Mucosa of descending colon (tissue), 3 donors: ENCODE measurements around the gene SAYSD1. TPM values are rescaled to one million over a fixed set of nuclear protein-coding genes. Genes with fewer than 3 reads are reported as not detected.

Source experiments
- ATAC-seq: fragments of 200-7000 bp; cut with Tn5 transposase; one replicate; pipeline ENCODE4 v1.9.1; 2020; ENCODE audit warnings: mild to moderate bottlenecking, moderate library complexity
- DNase-seq, 3 donors: peaks; one replicate each; pipeline ENCODE4 v3.0.0-alpha.2; 2020
- H3K36me3 ChIP-seq: fragments of 200-600 bp; one replicate; pipeline ENCODE4 v1.8.0; 2021; ENCODE audit warnings: low read depth, mild to moderate bottlenecking
- H3K4me1 ChIP-seq: fragments of 200-600 bp; one replicate; pipeline ENCODE4 v1.8.0; 2021; ENCODE audit warnings: low read depth, mild to moderate bottlenecking
- H3K4me3 ChIP-seq: fragments of 200-600 bp; one replicate; pipeline ENCODE4 v1.8.0; 2021; ENCODE audit warnings: mild to moderate bottlenecking
- H3K9me3 ChIP-seq: fragments of 200-600 bp; one replicate; pipeline ENCODE4 v1.8.0; 2021; ENCODE audit warnings: mild to moderate bottlenecking
- intact Hi-C, 2 donors: fragments of 100-400 bp; cut with DNase I in 1 of 2; cut with micrococcal nuclease in 1 of 2; formaldehyde crosslinking; loops; one replicate each; pipeline versions ENCODE4 v1.11.0 to v1.11.1; 2022; cut with DNase I, micrococcal nuclease
- total RNA-seq, 3 donors: library from RNA; stranded (reverse); fragmentation: NEBNext Ultra II Directional in 2 of 3; extraction: Animal tissue kit (Norgen Biotek cat#: 25700) in 2 of 3; gene quantifications; one replicate each; pipeline versions ENCODE4 v1.2.1 to v1.2.4, GENCODE V29; 2021 to 2023
- TF ChIP-seq, protein P1 (sequence below): fragments of 200-600 bp; IDR thresholded peaks from one replicate; pipeline ENCODE4 v1.8.0; 2022; ENCODE audit warnings: antibody characterized with exemption, mild to moderate bottlenecking
- donor health status: DM: no; HTN: no; CAD: no; lungs with moderate emphysema.
- donor health status: DM: no; HTN: no; CAD: no.
- donor health status: DM: no; HTN: yes; CAD: no.

SAYSD1 gene
- total RNA-seq, 3 donors from 2014 or later, result 12.8 to 16.0 (median 14.7) TPM

DNA sequence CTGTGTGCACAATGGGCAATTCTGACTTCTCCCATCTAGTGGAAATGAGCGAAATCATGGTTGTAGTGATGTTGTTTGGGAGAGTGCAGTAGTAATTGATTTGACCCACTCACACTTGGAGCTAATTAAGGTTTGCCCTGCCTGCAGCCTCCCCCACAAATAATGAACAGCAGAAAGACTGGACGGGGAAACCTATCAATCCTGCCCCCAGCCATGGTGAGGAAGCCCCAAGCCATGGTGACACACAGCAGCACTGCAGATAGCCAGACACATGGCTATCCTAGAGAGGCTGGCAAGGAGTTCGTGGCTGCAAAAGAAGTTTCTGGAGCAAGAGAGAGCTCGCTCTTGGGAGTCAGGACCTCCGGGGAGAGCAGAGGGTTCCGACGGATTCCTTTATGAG lies 27.8 kb downstream of the SAYSD1 start:
- TF ChIP-seq, protein P1, sequence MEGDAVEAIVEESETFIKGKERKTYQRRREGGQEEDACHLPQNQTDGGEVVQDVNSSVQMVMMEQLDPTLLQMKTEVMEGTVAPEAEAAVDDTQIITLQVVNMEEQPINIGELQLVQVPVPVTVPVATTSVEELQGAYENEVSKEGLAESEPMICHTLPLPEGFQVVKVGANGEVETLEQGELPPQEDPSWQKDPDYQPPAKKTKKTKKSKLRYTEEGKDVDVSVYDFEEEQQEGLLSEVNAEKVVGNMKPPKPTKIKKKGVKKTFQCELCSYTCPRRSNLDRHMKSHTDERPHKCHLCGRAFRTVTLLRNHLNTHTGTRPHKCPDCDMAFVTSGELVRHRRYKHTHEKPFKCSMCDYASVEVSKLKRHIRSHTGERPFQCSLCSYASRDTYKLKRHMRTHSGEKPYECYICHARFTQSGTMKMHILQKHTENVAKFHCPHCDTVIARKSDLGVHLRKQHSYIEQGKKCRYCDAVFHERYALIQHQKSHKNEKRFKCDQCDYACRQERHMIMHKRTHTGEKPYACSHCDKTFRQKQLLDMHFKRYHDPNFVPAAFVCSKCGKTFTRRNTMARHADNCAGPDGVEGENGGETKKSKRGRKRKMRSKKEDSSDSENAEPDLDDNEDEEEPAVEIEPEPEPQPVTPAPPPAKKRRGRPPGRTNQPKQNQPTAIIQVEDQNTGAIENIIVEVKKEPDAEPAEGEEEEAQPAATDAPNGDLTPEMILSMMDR, result no peak
- H3K9me3 ChIP-seq, result no peaks in the 10 kb centered on the region
- no peak for ATAC-seq
- H3K4me1 ChIP-seq, result no peaks in the 10 kb centered on the region
- H3K36me3 ChIP-seq, result no peaks in the 10 kb centered on the region
- DNase-seq, result no peak
- no peak overlapping the region for H3K4me3 ChIP-seq
- intact Hi-C loops, result no loop called here

- Histone ChIP-seq H3K36me3 (no peaks in the 10 kb centered on the region), H3K9me3 (no peaks in the 10 kb centered on the region), H3K4me3 (no peak overlapping the region), H3K4me1 (no peaks in the 10 kb centered on the region)
- intact Hi-C loops, result no loop called here
- ATAC-seq (no peak), DNase-seq (no peak)
- TF ChIP-seq, protein P1, result no peak
Observed at GRCh38 chr6:39086711-39087110, 28.3 kb downstream of the SAYSD1 start.

DNA sequence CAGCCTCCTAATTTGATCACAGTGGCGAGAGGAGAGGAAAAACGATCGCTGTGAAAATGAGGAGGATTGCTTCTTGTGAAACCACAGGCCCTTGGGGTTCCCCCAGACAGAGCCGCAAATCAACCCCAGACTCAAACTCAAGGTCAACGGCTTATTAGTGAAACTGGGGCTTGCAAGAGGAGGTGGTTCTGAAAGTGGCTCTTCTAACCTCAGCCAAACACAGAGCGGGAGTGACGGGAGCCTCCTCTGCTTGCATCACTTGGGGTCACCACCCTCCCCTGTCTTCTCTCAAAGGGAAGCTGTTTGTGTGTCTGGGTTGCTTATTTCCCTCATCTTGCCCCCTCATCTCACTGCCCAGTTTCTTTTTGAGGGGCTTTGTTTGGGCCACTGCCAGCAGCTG lies 28.7 kb downstream of the SAYSD1 start:
- Histone ChIP-seq H3K9me3 (no peaks in the 10 kb centered on the region), H3K36me3 (no peaks in the 10 kb centered on the region), H3K4me1 (no peaks in the 10 kb centered on the region), H3K4me3 (no peak overlapping the region)
- TF ChIP-seq, protein P1, result no peak
- no peak for DNase-seq
- ATAC-seq, result no peak
- intact Hi-C loops, result no loop called here

- ATAC-seq, result no peak
- intact Hi-C loops, result no loop called here
- Histone ChIP-seq H3K4me3 (no peak overlapping the region), H3K4me1 (no peaks in the 10 kb centered on the region), H3K9me3 (no peaks in the 10 kb centered on the region), H3K36me3 (no peaks in the 10 kb centered on the region)
- no peak for DNase-seq
- TF ChIP-seq, protein P1, result no peak
Observed at GRCh38 chr6:39085129-39085797, 29.7 kb downstream of the SAYSD1 start.

- DNase-seq, result no peak
- no peaks in the 10 kb centered on the region for H3K9me3 ChIP-seq
- TF ChIP-seq, protein P1, result no peak
- no peaks in the 10 kb centered on the region for H3K36me3 ChIP-seq
- ATAC-seq, result no peak
- intact Hi-C loops, result no loop called here
- H3K4me3 ChIP-seq, result no peak overlapping the region
- no peaks in the 10 kb centered on the region for H3K4me1 ChIP-seq
Observed at GRCh38 chr6:39084506-39084905, 30.5 kb downstream of the SAYSD1 start.

GRCh38 chr6:39083231-39083634 lies 31.8 kb downstream of the SAYSD1 start:
- no peak for ATAC-seq
- no peaks in the 10 kb centered on the region for H3K4me1 ChIP-seq
- DNase-seq, result no peak
- TF ChIP-seq, protein P1, result no peak
- intact Hi-C loops, result no loop called here
- no peak overlapping the region for H3K4me3 ChIP-seq
- H3K9me3 ChIP-seq, result no peaks in the 10 kb centered on the region
- H3K36me3 ChIP-seq, result no peaks in the 10 kb centered on the region
